Astrocyte (in vitro differentiated cells and primary cell): ENCODE results near the gene ITPA.
"Not testable (repeated sequence)": the region's sequence is repeated elsewhere in the genome, so short reads cannot be mapped to it uniquely, and the experiment has no call there.

Source experiments
- CTCF ChIP-seq: IDR thresholded peaks from 2 replicates; pipeline ENCODE4 v1.5.1; 2011; ENCODE audit warnings: low read depth, mild to moderate bottlenecking, inconsistent platforms, low read length, moderate library complexity; ENCODE audit not compliant: insufficient read depth
- EZH2 ChIP-seq: IDR thresholded peaks from 2 replicates; pipeline ENCODE4 v1.6.1; 2012; ENCODE audit warnings: mild to moderate bottlenecking, low read length, inconsistent platforms; ENCODE audit not compliant: insufficient read depth

- TF ChIP-seq CTCF, EZH2: not testable (repeated sequence)
These were observed 6.1 kb downstream of the ITPA start for GRCh38 chr20:3215359-3215917.
